Measurements from ENCODE around the gene PATJ. TPM values are rescaled to one million over a fixed set of nuclear protein-coding genes. Genes with fewer than 3 reads are reported as not detected.
A peak's percentile ranks its signal among the peaks of the same experiment; 100 is the strongest.
"Not testable (repeated sequence)": the region's sequence is repeated elsewhere in the genome, so short reads cannot be mapped to it uniquely, and the experiment has no call there.

The PATJ gene
- total RNA-seq, 2 donors from 2014 or later: 56.6 to 72.1 TPM

DNA sequence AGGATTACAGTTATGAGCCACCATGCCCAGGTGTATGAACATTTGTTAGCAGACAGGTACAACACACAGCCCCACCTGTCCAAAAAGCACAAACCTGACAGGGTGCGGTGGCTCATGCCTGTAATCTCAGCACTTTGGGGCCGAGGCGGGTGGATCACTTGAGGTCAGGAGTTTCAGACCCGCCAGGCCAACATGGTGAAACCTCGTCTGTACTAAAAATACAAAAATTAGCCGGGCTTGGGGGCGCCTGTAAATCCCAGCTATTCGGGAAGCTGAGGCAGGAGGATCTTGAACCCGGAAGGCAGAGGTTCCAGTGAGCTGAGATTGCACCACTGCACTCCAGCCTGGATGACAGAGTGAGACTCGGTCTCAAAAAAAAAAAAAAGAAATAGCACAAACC is 428.1 kb downstream of the PATJ start:
- DNase-seq; H3K4me1 Mint-ChIP-seq; ATAC-seq; H3K9me3 ChIP-seq (ENCODE audit: control insufficient read depth, low read length, poor library complexity, severe bottlenecking); H3K4me3 Mint-ChIP-seq; H3K27ac Mint-ChIP-seq; H3K36me3 Mint-ChIP-seq (ENCODE audit: low read depth): not testable (repeated sequence)
- H3K27me3 Mint-ChIP-seq: peaks cover 24% of the 10 kb centered on the region

DNA sequence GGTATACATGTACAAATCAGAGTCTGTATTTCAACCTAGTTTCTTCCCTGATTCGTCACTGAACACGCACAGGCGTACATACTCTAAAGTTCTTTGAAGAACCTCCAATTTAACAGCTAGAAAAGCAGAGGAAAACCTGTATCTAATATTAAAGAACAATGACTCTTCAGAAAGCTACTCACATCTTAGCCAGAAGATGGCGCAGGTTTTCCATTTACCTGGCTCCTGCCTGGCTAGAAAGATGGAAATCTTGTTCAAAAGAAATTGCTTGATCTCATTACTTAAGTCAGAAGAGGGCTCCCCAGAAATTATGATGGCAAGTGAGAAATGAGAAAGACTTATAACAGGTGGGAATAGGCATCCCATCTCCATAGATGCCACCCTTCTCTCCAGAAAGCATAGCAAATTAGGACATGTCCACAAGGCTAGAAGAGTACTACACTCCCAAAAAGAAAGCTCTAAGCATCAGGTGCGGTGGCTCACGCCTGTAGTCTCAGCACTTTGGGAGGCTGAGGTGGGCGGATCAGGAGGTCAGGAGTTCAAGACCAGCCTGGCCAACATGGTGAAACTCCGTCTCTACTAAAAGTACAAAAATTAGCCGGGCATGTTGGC is 433.4 kb downstream of the PATJ start:
- DNase-seq (peak in 1 of 3 donors; percentile 6), ATAC-seq (no peak)
- Mint-ChIP-seq H3K27me3 (peaks cover 21% of the 10 kb centered on the region), H3K4me1 (no peaks in the 10 kb centered on the region), H3K36me3 (ENCODE audit: low read depth) (no peaks in the 10 kb centered on the region), H3K4me3 (no peak overlapping the region), H3K27ac (peak overlapping the region; percentile 32)
- no peaks in the 10 kb centered on the region for H3K9me3 ChIP-seq (ENCODE audit: control insufficient read depth, low read length, poor library complexity, severe bottlenecking)

DNA sequence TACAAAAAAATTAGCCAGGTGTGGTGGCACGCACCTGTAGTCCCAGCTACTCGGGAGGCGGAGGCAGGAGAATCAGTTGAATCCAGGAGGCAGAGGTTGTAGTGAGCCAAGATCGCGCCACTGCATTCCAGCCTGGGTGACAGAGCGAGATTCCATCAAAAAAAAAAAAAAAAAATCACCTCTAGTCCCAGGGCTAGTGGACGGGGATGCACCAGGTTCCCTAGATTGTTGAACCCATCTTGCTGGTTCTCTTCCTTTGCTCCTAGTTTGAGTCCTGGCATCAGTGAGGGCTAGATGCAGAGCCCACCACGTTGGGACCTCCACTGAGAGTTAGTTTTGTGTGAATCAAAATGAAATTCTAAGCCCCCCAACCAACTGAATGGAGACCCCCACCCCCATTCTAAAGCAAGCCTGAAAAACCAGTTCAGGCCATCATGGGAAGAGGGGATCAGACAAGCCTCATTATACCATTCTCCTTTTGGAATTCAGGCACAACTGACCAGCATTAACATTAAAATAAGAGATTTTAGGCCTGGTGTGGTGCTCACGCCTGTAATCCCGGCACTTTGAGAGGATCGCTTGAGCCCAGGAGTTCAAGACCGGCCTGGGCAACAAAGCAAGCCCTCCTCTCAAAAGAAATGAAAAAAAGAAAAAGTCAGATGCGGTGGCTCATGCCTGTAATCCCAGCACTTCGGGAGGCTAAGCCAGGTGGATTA is 434.5 kb downstream of the PATJ start:
- no peak overlapping the region for H3K4me3 Mint-ChIP-seq
- H3K27me3 Mint-ChIP-seq: peaks cover 20% of the 10 kb centered on the region
- no peaks in the 10 kb centered on the region for H3K4me1 Mint-ChIP-seq
- ATAC-seq (no peak), DNase-seq (no peak)
- H3K36me3 Mint-ChIP-seq (ENCODE audit: low read depth): no peaks in the 10 kb centered on the region
- peak overlapping the region; percentile 32 for H3K27ac Mint-ChIP-seq
- H3K9me3 ChIP-seq (ENCODE audit: control insufficient read depth, low read length, poor library complexity, severe bottlenecking): no peaks in the 10 kb centered on the region

DNA sequence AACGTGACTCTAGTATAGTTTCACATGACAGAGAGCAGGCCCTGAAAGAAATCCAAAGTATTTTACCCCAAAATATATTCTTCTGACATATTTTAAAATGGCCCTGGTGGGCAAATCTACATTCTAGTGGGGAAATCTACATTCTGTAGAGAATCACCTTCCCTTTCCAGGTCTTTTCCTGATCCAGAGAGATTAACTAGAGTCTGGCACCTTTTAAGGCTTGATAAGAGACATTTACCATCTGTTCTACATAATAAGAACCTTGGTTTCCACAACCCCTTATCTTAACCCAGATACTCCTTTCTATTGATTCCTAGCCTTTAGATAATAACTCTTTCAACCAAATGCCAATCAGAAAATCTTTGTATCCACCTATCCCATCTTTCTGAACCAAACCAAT is 435.3 kb downstream of the PATJ start:
- no peak for ATAC-seq
- no peaks in the 10 kb centered on the region for H3K9me3 ChIP-seq (ENCODE audit: control insufficient read depth, low read length, poor library complexity, severe bottlenecking)
- H3K4me3 Mint-ChIP-seq: no peak overlapping the region
- no peak for DNase-seq
- H3K27me3 Mint-ChIP-seq: peaks cover 25% of the 10 kb centered on the region
- no peak overlapping the region for H3K27ac Mint-ChIP-seq
- H3K36me3 Mint-ChIP-seq (ENCODE audit: low read depth): no peaks in the 10 kb centered on the region
- no peaks in the 10 kb centered on the region for H3K4me1 Mint-ChIP-seq

DNA sequence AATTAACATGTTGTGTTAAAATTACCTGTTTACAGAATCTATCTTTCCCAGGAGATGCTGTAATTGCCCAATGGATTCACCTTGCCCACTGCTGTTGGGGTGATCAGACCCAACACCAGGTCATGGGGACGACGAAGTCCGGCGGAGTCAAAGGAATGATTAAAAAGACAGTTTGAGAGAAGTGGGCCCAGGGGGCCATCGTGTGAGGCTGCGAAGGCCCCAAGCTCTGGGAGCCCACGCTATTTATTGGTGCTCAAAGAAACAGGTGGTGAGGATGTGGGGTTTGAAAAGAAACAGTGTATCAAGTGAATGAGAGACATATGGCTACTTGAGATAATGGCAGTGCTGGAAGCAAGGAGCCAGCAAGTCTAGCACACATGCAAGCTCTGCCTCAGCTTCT is 436.1 kb downstream of the PATJ start:
- Mint-ChIP-seq H3K4me3 (no peak overlapping the region), H3K27me3 (peaks cover 31% of the 10 kb centered on the region), H3K4me1 (peaks cover 5% of the 10 kb centered on the region), H3K36me3 (ENCODE audit: low read depth) (no peaks in the 10 kb centered on the region), H3K27ac (no peak overlapping the region)
- ATAC-seq: no peak
- H3K9me3 ChIP-seq (ENCODE audit: control insufficient read depth, low read length, poor library complexity, severe bottlenecking): no peaks in the 10 kb centered on the region
- no peak for DNase-seq

DNA sequence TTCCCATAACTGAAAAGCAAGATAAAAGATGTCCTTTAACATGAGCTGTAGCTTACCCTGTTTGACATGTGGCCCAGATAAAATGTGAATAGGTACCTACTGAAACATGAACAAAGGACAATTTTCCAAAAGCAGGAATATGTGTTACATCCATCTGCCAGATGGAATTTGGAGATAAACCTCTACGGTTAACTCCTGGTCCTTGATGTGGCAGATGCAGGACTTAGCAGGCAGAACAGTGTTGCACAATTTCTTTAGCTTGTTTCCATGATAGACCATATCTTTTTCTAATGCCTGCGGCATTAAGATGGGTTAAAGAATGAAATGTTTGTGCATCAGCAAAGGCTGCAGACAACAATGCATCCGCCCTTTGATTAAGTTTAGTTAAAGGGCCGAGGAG is 437.8 kb downstream of the PATJ start:
- not testable (repeated sequence) for DNase-seq; H3K4me3 Mint-ChIP-seq; H3K4me1 Mint-ChIP-seq; H3K9me3 ChIP-seq (ENCODE audit: control insufficient read depth, low read length, poor library complexity, severe bottlenecking); H3K36me3 Mint-ChIP-seq (ENCODE audit: low read depth); ATAC-seq; H3K27ac Mint-ChIP-seq
- peaks cover 26% of the 10 kb centered on the region for H3K27me3 Mint-ChIP-seq

DNA sequence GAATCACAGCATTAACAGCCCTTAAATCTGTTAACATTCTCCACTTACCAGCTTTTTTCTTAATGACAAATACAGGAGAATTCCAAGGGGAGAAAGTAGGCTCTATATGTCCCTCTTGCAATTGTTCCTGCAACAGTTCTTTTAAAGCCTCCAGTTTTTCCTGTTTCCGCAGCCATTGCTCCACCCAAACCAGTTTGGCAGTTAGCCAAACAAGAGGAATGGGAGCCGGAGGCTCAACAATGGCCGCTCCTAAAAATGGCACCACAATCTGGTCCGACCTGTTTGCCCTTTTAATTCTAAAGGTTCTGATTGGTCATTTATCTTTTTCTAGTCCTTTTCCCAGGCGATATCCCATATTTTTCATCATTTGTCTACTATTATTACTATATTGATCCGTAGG is 438.4 kb downstream of the PATJ start:
- no peaks in the 10 kb centered on the region for H3K36me3 Mint-ChIP-seq (ENCODE audit: low read depth)
- H3K27me3 Mint-ChIP-seq: peaks cover 26% of the 10 kb centered on the region
- H3K9me3 ChIP-seq (ENCODE audit: control insufficient read depth, low read length, poor library complexity, severe bottlenecking): no peaks in the 10 kb centered on the region
- no peak overlapping the region for H3K27ac Mint-ChIP-seq
- ATAC-seq (no peak), DNase-seq (no peak)
- H3K4me1 Mint-ChIP-seq: peaks cover 5% of the 10 kb centered on the region
- no peak overlapping the region for H3K4me3 Mint-ChIP-seq

DNA sequence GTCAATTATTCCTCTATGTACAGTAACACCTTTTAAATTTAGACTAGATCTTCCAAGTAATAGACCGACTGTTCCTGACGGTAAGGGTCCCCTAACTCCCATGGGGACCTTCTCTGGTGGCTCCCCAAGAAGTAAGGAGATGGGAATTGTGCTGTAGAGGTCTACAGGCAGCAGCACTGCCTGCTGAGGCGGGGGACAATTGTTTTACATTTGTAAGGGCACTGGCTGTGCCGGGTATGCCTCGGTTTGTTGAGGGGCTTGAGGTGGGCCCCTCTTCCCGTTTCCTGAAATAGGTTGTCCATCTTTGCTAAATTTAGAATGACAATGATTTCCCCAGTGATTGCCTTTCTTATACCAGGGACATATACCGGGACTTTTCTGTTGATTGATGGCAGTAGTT is 439.3 kb downstream of the PATJ start:
- no peaks in the 10 kb centered on the region for H3K9me3 ChIP-seq (ENCODE audit: control insufficient read depth, low read length, poor library complexity, severe bottlenecking)
- no peak overlapping the region for H3K27ac Mint-ChIP-seq
- no peak overlapping the region for H3K4me3 Mint-ChIP-seq
- no peak for DNase-seq
- ATAC-seq: no peak
- peaks cover 5% of the 10 kb centered on the region for H3K4me1 Mint-ChIP-seq
- H3K36me3 Mint-ChIP-seq (ENCODE audit: low read depth): no peaks in the 10 kb centered on the region
- peaks cover 26% of the 10 kb centered on the region for H3K27me3 Mint-ChIP-seq

DNA sequence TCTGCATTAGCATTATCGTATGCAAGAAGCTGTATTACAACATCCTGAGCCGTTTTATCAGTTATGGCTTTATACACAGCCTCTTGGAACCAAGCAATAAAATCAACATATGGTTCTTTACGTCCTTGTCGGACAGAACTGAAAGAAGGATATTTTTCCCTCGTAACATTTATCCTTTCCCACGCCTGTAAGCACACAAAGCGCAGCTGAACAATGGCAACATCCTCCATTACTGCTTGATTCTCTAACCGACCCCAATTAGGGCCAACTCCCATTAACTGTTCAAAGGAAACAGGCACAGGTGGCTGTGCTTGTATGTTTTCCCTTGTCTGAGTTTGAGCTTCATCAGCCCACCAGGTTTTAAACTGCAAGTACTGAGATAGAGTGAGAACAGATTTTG is 439.9 kb downstream of the PATJ start:
- not testable (repeated sequence) for H3K9me3 ChIP-seq (ENCODE audit: control insufficient read depth, low read length, poor library complexity, severe bottlenecking); ATAC-seq; H3K27ac Mint-ChIP-seq; DNase-seq; H3K36me3 Mint-ChIP-seq (ENCODE audit: low read depth); H3K4me3 Mint-ChIP-seq; H3K4me1 Mint-ChIP-seq
- peaks cover 26% of the 10 kb centered on the region for H3K27me3 Mint-ChIP-seq

DNA sequence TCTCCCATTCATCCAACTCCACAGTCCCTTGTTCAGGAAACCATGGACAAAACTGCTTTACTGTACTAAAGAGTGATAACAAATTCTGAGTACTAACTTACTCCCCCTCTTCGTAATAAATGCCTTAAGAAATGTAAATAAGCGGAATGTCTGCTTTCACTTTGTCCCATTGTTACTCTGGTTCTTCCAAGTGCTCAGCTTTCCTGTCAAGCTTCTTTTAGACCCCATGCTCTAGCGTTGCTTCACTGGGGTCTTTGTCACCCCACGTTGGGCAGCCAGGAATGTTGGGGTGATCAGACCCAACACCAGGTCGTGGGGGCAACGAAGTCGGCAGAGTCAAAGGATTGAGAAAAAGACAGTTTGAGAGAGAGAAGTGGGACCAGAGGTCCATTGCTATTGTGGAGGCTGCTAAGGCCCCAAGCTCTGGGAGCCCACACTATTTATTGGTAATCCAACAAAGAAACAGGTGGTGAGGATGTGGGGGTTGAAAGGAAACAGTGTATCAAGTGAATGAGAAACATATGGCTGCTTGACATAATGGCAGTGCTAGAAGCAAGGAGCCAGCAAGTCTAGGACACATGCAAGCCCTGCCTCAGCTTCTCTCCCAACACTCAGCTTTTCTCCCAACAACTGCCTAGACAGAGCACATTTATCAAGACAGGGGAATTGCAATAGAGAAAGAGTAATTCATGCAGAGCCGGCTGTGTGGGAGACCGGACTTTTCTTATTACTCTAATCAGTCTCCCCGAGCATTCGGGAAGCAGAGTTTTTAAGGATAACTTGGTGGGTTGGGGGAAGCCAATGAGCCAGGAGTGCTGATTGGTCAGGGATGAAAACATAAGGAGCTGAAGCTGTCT is 441.1 kb downstream of the PATJ start:
- not testable (repeated sequence) for DNase-seq; H3K4me1 Mint-ChIP-seq; H3K4me3 Mint-ChIP-seq; ATAC-seq; H3K9me3 ChIP-seq (ENCODE audit: control insufficient read depth, low read length, poor library complexity, severe bottlenecking); H3K27ac Mint-ChIP-seq; H3K36me3 Mint-ChIP-seq (ENCODE audit: low read depth)
- peaks cover 26% of the 10 kb centered on the region for H3K27me3 Mint-ChIP-seq

DNA sequence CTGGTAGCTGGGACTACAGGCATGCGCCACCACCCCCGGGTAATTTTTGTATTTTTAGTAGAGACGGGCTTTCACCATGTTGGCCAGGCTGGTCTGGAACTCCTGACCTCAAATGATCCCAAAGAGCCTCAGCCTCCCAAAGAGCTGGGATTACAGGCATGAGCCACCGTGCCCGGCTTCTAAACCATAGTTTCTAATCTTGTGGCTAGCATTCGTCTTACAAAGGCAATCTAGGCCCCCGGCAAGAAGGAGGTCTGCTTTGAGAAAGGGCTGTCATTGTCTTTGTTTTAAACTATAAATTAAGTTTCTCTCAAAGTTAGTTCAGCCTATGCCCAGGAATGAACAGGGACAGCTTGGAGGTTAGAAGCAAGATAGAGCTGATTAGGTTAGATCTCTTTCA is 442.1 kb downstream of the PATJ start:
- no peak for ATAC-seq
- no peak overlapping the region for H3K27ac Mint-ChIP-seq
- H3K27me3 Mint-ChIP-seq: peaks cover 26% of the 10 kb centered on the region

DNA sequence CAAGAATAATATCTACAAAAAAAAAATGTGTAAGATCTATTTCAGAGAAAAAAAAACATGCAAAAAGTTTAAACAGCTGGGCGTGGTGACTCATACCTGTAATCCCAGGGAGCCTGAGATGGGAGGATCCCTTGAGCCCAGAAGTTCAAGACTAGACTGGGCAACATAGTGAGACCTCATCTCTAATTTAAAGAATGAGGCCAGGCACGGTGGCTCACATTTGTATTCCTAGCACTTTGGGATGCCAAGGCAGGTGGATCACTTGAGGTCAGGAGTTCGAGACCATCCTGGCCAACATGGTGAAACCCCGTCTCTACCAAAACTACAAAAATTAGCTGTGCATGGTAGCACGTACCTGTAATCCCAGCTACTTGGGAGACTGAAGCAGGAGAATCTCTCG is 443.0 kb downstream of the PATJ start:
- H3K4me3 Mint-ChIP-seq; H3K9me3 ChIP-seq (ENCODE audit: control insufficient read depth, low read length, poor library complexity, severe bottlenecking); H3K4me1 Mint-ChIP-seq; H3K27ac Mint-ChIP-seq; H3K36me3 Mint-ChIP-seq (ENCODE audit: low read depth); ATAC-seq; DNase-seq: not testable (repeated sequence)
- peaks cover 22% of the 10 kb centered on the region for H3K27me3 Mint-ChIP-seq

More for the DNA sequence above, 442.1 kb downstream of the PATJ start:
- DNase-seq: no peak
- Mint-ChIP-seq H3K4me1 (peaks cover 5% of the 10 kb centered on the region), H3K36me3 (ENCODE audit: low read depth) (no peaks in the 10 kb centered on the region), H3K4me3 (no peak overlapping the region)
- no peaks in the 10 kb centered on the region for H3K9me3 ChIP-seq (ENCODE audit: control insufficient read depth, low read length, poor library complexity, severe bottlenecking)

DNA sequence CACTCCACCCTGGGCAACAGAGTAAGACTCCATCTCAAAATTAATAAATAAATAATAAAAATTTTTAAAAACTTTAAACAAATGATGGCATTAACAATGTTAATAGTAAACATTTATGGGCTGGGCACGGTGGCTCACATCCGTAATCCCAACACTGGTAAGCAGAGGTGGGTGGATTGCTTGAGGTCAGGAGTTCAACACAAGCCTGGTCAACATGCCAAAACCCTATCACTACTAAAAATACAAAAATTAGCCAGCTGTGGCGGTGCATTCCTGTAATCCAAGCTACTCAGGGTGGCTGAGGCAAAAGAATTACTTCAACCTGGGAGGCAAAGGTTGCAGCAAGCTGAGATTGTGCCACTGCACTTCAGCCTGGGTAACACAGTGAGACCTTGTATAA is 443.4 kb downstream of the PATJ start:
- H3K9me3 ChIP-seq (ENCODE audit: control insufficient read depth, low read length, poor library complexity, severe bottlenecking): no peaks in the 10 kb centered on the region
- ATAC-seq: no peak
- Mint-ChIP-seq H3K36me3 (ENCODE audit: low read depth) (no peaks in the 10 kb centered on the region), H3K27me3 (peaks cover 22% of the 10 kb centered on the region), H3K4me1 (peaks cover 5% of the 10 kb centered on the region), H3K27ac (no peak overlapping the region), H3K4me3 (no peak overlapping the region)
- no peak for DNase-seq
